HG02973 (cell line): ENCODE data around the gene PTPRS.
"Not testable (repeated sequence)": the region's sequence is repeated elsewhere in the genome, so short reads cannot be mapped to it uniquely, and the experiment has no call there.

ENCODE experiments used
- ATAC-seq: cut with Tn5 transposase; IDR thresholded peaks from one replicate; pipeline ENCODE4 v1.9.1; 2021; ENCODE audit warnings: moderate library complexity; ENCODE audit not compliant: unreplicated experiment

The PTPRS gene

DNA sequence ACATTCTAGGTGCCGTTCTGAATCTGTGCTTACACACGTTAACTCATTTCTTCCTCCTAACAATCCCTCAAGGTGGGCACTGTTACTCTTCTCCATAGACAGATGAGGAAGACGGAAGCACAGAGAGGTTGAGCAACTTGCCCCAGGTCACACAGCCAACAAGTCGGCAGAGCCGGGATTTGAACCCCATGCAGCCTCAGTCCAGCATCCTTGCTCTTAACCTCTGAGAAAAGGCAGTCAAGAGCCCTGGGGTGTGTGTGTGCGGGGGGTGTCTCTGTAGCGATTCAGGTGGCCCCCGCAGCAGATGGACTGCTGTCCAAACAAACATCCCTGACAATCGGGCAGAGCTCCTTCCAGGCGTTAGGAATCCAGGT is 6.3 kb downstream of the PTPRS start:
- ATAC-seq, result no peak

DNA sequence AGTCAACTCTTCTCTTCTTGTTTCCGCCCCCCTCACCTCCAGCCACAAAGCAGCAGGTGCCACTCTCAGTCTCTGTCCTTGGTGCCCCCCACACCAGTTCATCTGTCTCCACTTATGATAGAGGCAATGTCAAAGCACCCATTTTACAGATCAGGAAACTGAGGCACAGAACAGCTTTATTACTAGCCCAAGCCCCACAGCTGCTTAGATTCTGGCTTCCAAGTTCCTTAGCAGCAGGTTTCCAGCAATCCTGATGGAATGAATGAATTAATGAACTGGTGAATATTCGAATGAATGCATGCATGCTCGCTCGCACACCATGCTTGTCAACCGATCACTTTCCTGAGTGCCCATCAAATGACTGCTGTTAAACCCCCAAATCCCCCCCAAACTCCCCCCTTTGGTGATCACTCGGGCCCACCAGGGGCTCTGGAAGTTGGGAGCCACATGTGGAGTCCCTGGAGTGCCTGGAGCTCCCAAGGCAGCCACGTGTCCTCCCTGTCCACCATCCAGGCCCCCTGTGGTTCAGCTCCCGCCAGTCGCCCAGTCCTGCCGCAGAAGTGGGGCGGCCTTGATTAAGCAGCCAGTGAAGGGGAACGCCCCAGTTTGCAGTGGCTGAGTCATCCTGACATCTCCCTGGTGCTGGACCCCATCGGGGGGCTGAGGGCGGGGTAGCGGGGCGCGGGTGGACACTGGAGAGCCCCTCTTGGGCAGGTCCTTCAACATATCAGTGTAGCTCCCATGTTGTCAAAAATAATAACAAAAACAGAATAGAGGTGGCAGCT is 6.8 kb downstream of the PTPRS start:
- no peak for ATAC-seq

DNA sequence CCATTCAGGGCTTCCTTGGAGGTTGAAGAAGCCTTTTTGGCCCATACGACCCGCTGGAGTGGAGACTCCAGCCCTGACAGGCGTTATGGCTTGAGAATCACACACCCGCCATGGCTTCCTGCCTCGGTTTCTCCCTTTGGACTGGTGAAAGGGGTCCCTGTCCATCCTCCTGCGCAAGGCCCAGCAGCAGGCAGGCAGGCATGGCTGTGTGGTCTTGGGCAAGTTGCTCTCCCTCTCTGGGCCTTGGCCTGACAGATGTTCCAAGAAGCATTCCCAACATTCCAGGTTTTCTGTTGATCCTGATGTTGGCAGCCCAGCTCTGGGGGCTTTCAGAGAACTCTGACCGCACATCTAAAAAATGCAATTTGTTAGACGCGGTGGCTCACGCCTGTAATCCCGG is 8.1 kb downstream of the PTPRS start:
- ATAC-seq, result no peak

DNA sequence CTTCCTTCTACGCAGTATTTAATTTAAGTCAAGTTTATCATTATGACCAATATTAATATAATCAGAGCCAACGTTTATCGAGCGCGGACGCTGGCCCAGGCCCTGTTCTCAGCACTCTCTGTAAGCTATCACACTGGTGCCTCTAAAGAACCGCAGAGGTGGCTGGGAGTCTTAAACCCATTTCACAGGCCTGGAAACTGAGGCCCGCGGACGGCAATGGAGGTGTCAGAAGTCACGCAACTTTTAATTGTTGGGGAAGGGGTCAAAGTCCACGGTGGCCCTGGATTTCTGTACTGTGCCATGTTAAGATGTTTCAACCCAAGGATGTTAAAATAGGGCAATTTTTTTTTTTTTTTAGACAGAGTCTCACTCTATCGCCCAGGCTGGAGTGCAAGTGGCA is 8.8 kb downstream of the PTPRS start:
- ATAC-seq, result no peak

GRCh38 chr19:5330307-5330720 is 10.3 kb downstream of the PTPRS start:
- no peak for ATAC-seq

DNA sequence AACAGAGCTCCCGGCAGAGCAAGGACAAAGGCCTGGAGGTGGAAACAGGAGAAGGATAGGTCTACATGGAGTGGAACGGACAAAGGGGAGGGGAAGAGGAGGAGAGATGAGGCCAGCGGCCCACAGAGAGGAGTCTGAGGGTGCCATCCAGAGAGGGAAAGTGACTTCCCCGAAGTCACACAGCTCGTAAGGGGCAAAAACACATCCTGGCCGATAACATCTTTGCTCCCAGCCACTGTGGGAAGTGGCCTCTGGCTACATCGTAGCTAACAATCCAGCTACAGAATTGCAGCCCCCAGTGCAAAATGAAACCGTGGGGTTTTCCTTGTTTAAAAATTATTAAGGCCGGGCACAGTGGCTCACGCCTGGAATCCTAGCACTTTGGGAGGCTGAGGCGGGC is 11.5 kb downstream of the PTPRS start:
- ATAC-seq, result no peak

DNA sequence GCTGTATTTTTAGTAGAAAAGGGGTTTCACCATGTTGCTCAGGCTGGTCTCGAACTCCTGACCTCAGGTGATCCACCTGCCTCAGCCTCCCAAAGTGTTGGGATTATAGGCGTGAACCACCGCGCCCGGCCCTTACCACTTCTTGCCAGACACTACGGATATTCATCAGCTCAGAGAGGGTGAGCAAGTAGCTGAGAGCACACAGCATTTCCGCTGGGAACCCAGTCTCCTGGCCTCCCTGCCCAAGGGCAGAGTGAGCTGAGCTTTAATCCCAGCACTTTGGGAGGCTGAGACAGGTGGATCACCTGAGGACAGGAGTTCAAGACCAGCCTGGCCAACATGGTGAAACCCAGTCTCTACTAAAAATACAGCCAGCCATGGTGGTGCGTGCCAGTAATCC is 12.2 kb downstream of the PTPRS start:
- not testable (repeated sequence) for ATAC-seq

GRCh38 chr19:5326986-5327623 is 13.5 kb downstream of the PTPRS start:
- no peak for ATAC-seq

GRCh38 chr19:5326545-5326944 is 14.1 kb downstream of the PTPRS start:
- no peak for ATAC-seq

GRCh38 chr19:5324947-5325346 is 15.7 kb downstream of the PTPRS start:
- ATAC-seq, result no peak

- no peak for ATAC-seq
Observed at GRCh38 chr19:5323475-5323811, 17.2 kb downstream of the PTPRS start.

DNA sequence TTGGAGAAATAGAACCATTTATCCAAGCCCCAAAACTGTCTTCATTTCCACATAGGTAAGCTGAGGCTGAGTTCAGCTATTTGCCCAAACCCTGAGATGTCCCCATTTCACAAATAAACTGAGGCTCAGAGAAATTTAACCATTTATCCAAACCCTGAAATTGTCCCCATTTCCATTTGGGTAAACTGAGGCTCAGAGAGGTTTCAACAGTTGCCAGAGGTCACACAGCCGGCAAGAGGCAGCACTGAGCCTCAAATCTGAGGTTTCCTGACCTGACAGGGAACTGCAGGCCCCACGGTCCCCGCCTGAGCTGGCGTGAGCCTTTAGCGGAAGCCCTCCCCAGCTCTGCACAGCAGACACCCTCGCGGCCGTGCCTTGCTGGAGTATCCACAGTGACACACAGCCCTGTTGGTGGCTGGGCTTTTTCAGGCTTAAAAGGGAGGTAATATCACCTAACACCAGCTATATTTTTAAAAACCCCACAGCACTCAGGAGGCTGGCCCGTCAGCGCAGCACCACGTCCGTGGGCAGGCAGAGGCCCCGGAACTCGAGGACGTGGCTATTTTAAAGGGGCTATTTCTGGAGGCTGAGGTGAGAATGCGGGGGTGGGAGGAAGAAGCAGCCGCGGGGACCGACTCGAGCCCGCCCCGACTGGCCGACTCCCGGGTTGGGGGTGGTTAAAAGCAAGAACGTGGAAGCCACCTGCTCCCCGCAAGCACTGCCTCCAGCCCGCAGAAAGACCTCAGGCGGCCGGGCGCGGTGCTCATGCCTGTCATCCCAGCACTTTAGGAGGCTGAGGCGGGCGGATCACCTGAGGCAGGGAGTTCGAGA is 18.5 kb downstream of the PTPRS start:
- ATAC-seq, result peak; percentile 59

- no peak for ATAC-seq
Observed at GRCh38 chr19:5321066-5321642, 19.5 kb downstream of the PTPRS start.

GRCh38 chr19:5319516-5319915 is 21.1 kb downstream of the PTPRS start:
- ATAC-seq, result no peak

- ATAC-seq, result no peak
Observed at GRCh38 chr19:5318306-5318705, 22.3 kb downstream of the PTPRS start.

- ATAC-seq, result no peak
Observed at GRCh38 chr19:5317321-5317720, 23.3 kb downstream of the PTPRS start.

DNA sequence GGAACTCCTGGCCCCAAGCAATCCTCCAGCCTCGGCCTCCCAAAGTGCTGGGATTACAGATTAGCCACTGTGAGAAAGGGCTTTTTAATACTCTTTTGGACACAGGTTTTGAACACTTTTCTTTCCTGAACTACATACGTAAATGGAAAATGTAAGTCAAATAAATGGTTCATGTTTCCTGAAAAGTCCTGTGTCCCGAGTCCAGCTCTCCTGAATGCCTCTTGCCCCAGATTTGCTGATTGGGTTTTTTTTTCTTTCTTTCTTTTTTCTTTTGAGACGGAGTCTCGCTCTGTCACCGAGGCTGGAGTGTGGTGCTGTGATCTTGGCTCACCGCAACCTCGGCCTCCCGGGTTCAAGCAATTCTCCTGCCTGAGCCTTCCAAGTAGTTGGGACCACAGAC is 24.5 kb downstream of the PTPRS start:
- ATAC-seq, result no peak

DNA sequence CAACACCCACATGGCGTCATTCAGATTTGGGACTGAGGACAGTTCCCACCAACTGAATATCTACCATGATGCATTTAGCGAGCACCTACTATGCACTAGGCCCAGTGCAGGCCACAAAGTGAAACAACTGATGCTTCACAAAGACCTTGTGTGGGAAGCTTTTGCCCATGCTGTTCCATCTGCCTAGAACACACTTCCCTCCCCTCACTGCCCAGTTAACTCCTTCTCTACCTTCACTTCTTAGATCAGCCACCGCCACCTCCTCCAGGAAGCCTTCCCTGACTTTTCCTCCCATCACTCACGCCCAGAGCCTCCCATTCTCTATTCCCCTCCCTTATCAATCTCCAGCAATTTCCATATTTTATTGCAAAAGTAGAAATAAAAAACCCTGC is 25.7 kb downstream of the PTPRS start:
- no peak for ATAC-seq

DNA sequence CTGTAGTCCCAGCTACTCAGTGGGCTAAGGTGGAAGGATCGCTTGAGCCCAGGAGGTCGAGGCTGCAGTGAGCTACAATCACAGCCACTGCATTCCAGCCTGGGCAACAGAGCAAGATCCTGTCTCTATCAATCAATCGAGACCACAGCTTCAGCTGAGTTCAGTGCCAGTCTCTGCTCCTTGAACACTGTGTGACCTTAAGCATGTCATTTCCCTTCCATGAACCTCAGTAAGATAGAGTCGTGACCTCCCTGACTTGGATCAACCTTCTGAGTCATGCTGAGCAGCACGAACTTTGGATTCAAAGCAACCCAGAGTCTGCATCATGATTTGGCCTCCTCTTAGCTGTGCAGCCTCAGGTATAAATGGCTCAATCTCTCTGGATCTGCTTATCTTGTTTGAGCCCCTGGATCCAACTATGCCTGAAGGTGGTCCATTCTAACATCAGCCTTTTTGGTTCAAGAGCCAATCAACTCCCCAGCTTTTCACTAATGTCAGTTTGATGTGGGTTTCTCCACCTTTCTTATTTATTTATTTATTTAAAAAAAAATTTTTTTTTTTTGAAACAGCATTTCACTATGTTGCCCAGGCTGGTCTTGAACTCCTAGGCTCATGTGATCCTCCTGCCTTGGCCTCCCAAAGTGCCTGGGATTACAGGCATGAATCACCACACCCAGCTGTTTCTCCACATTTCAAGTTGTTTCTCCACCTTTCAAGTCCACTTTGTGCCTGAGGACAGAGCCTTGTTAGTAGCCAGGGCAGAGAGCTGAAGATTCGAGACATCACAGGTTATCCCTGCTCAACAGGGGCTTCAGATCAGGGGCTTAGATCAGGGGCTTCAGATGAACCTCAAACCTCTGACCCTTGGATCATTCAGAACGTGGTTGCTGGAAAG is 26.4 kb downstream of the PTPRS start:
- no peak for ATAC-seq

GRCh38 chr19:5313307-5313706 is 27.3 kb downstream of the PTPRS start:
- ATAC-seq, result no peak

GRCh38 chr19:5312058-5312457 is 28.6 kb downstream of the PTPRS start:
- ATAC-seq, result no peak
